DND-41 (cell line): ENCODE measurements around the gene STK11.

Source experiments
- CTCF ChIP-seq: IDR thresholded peaks from 2 replicates; pipeline ENCODE4 v1.5.1; 2012; ENCODE audit warnings: borderline replicate concordance, low read length, moderate library complexity, mild to moderate bottlenecking; ENCODE audit not compliant: poor library complexity, severe bottlenecking; ENCODE audit errors: extremely low read depth
- EZH2 ChIP-seq: IDR thresholded peaks from 3 replicates; pipeline ENCODE4 v1.6.1; 2012; ENCODE audit warnings: borderline replicate concordance, low read depth, mild to moderate bottlenecking, moderate library complexity, low read length, inconsistent platforms; ENCODE audit not compliant: severe bottlenecking

- TF ChIP-seq CTCF (no peak), EZH2 (no peak)
Measured at GRCh38 chr19:1254081-1254527, 48.5 kb downstream of the STK11 start.
